K562 (cell line): ENCODE measurements around the gene DDIT3. TPM values are rescaled to one million over a fixed set of nuclear protein-coding genes. Genes with fewer than 3 reads are reported as not detected.

Source experiments
- ATF3 ChIP-seq, 2 experiments: fragments of 450-650 bp in 1 of 2; sonication (generic) in 1 of 2; formaldehyde crosslinking in 1 of 2; IDR thresholded peaks in 1 of 2; conservative IDR thresholded peaks in 1 of 2; 2 replicates each; pipeline versions ENCODE4 v1.6.1 to v1.8.1; 2016 to 2023; ENCODE audit warnings: mild to moderate bottlenecking in 2 of 2, moderate library complexity in 2 of 2, inconsistent platforms in 1 of 2, missing genetic modification reagents in 1 of 2
- C11orf30 ChIP-seq: fragments of 450-650 bp; IDR thresholded peaks from 2 replicates; pipeline ENCODE4 v1.6.1; 2016; ENCODE audit warnings: low read depth, mild to moderate bottlenecking
- CEBPB ChIP-seq: fragments of 450-650 bp; IDR thresholded peaks from 2 replicates; pipeline ENCODE4 v1.6.1; 2016; ENCODE audit warnings: missing genetic modification characterization, missing compliant biosample characterization
- CEBPG ChIP-seq, 3 experiments: fragments of 200-800 bp in 1 of 3; sonication (Bioruptor generic) in 1 of 3; sonication (generic) in 1 of 3; formaldehyde crosslinking in 1 of 3; IDR thresholded peaks in 2 of 3; conservative IDR thresholded peaks in 1 of 3; 2 replicates each; pipeline versions ENCODE4 v1.6.1 to v1.8.0; 2016 to 2022; ENCODE audit warnings: missing compliant biosample characterization in 2 of 3, missing genetic modification characterization in 2 of 3, mild to moderate bottlenecking in 1 of 3, missing genetic modification reagents in 1 of 3
- CREB1 ChIP-seq, 2 experiments: sonication (generic) in 1 of 2; formaldehyde crosslinking in 1 of 2; IDR thresholded peaks; 2 replicates each; pipeline versions ENCODE4 v1.6.1 to v1.8.0; 2012 to 2022; ENCODE audit warnings: inconsistent platforms in 1 of 2, mild to moderate bottlenecking in 1 of 2, missing genetic modification reagents in 1 of 2, moderate library complexity in 1 of 2
- CREB5 ChIP-seq: fragments of 250-450 bp; sonication (Bioruptor Pico); IDR thresholded peaks from 2 replicates; pipeline ENCODE4 v1.5.0; 2020; ENCODE audit warnings: mild to moderate bottlenecking
- CTBP1 ChIP-seq: fragments of 450-650 bp; IDR thresholded peaks from 2 replicates; pipeline ENCODE4 v1.6.1; 2016; ENCODE audit warnings: borderline replicate concordance
- DMBX1 ChIP-seq: fragments of 250-450 bp; sonication (Bioruptor Pico); IDR thresholded peaks from 2 replicates; pipeline ENCODE4 v1.8.0; 2022; ENCODE audit warnings: inconsistent platforms, mild to moderate bottlenecking, moderate library complexity, borderline replicate concordance
- FOSL1 ChIP-seq: fragments of 200-800 bp; sonication (Bioruptor generic); conservative IDR thresholded peaks from 2 replicates; pipeline ENCODE4 v1.6.1; 2016; ENCODE audit warnings: missing genetic modification characterization, missing compliant biosample characterization
- FOXJ2 ChIP-seq: fragments of 200-800 bp; sonication (Bioruptor generic); IDR thresholded peaks from 2 replicates; pipeline ENCODE4 v1.6.1; 2016; ENCODE audit warnings: missing genetic modification characterization, missing compliant biosample characterization
- FOXK2 ChIP-seq, 2 experiments: fragments of 450-650 bp; IDR thresholded peaks in 1 of 2; conservative IDR thresholded peaks in 1 of 2; 2 replicates each; pipeline ENCODE4 v1.6.1; 2016; ENCODE audit warnings: low read depth in 2 of 2, mild to moderate bottlenecking in 1 of 2
- HCFC1 ChIP-seq: IDR thresholded peaks from 2 replicates; pipeline ENCODE4 v1.6.1; 2012; ENCODE audit warnings: low read depth, low read length, improper control_type of control experiment
- MAZ ChIP-seq, 2 experiments: fragments of 450-650 bp in 1 of 2; sonication (generic) in 1 of 2; formaldehyde crosslinking; IDR thresholded peaks in 1 of 2; conservative IDR thresholded peaks in 1 of 2; 2 replicates each; pipeline versions ENCODE4 v1.4.0 to v1.5.0; 2020; ENCODE audit warnings: mild to moderate bottlenecking in 1 of 2, missing genetic modification reagents in 1 of 2
- MLX ChIP-seq, 2 experiments: fragments of 450-650 bp in 1 of 2; sonication (generic) in 1 of 2; formaldehyde crosslinking; conservative IDR thresholded peaks; 2 replicates each; pipeline versions ENCODE4 v1.4.0 to v1.8.1; 2020 to 2022; ENCODE audit warnings: mild to moderate bottlenecking in 1 of 2, missing genetic modification reagents in 1 of 2
- NFATC3 ChIP-seq: fragments of 450-650 bp; IDR thresholded peaks from 2 replicates; pipeline ENCODE4 v1.6.1; 2017; ENCODE audit warnings: mild to moderate bottlenecking
- PHB ChIP-seq: fragments of 250-450 bp; sonication (Bioruptor Pico); IDR thresholded peaks from 2 replicates; pipeline ENCODE4 v1.5.0; 2021
- RFX1 ChIP-seq: fragments of 450-650 bp; IDR thresholded peaks from 2 replicates; pipeline ENCODE4 v1.6.1; 2016; ENCODE audit warnings: mild to moderate bottlenecking, moderate library complexity
- SFPQ ChIP-seq: fragments of 200-400 bp; formaldehyde crosslinking; IDR thresholded peaks from 2 replicates; pipeline ENCODE4 v1.6.1; 2017; ENCODE audit warnings: mild to moderate bottlenecking, low read depth, low read length, moderate library complexity
- SPI1 ChIP-seq: IDR thresholded peaks from 2 replicates; pipeline ENCODE4 v1.6.1; 2011; ENCODE audit warnings: low read depth, low read length, control low read depth, borderline replicate concordance
- TAF1 ChIP-seq: IDR thresholded peaks from 2 replicates; pipeline ENCODE4 v1.6.1; 2011; ENCODE audit warnings: mild to moderate bottlenecking, low read length, moderate library complexity; ENCODE audit not compliant: insufficient read depth, control insufficient read depth, severe bottlenecking; ENCODE audit errors: extremely low read depth
- ZNF197 ChIP-seq: fragments of 200-800 bp; sonication (Bioruptor generic); IDR thresholded peaks from 2 replicates; pipeline ENCODE4 v1.6.1; 2016; ENCODE audit warnings: low read depth, missing genetic modification characterization, missing compliant biosample characterization
- ZNF57 ChIP-seq: fragments of 450-650 bp; formaldehyde crosslinking; IDR thresholded peaks from 2 replicates; pipeline ENCODE4 v1.4.0; 2020; ENCODE audit warnings: mild to moderate bottlenecking, moderate library complexity
- polyA plus RNA-seq, 8 experiments: library from polyadenylated mRNA; depleted of rRNA in 4 of 8; stranded (reverse) in 5 of 8; unstranded in 3 of 8; fragments of >200 nt; fragmentation: Nextera tagmentation in 2 of 8; fragmentation: Illumina TruSeq in 1 of 8; extraction: Ambion mirVana in 2 of 8; extraction: Trizol in 1 of 8; gene quantifications; 2 replicates each; pipeline versions ENCODE4 v1.2.1 to v1.2.3, GENCODE V29; 2011 to 2014; ENCODE audit warnings: inconsistent platforms in 1 of 8, missing spikeins in 1 of 8
- total RNA-seq, 7 experiments: library from RNA; depleted of rRNA in 6 of 7; stranded (reverse); fragments of >200 nt in 6 of 7; fragmentation: Illumina TruSeq in 2 of 7; extraction: Trizol in 2 of 7; gene quantifications; 2 replicates each; pipeline versions ENCODE4 v1.2.1 to v1.2.3, GENCODE V29; 2011 to 2021; ENCODE audit warnings: low replicate concordance in 1 of 7

Gene DDIT3
- total and polyA plus RNA-seq, 9 of the 15 experiments (the other 6 are each of a cell fraction or from before 2014, with no cell fraction given), result 59.1 to 272 (median 89.9) TPM

GRCh38 chr12:57548488-57548887, 28.2 kb upstream of the DDIT3 start (continued):
- TF ChIP-seq DMBX1, result peak; percentile 23; the same call in 1 of the 2 replicates
- peak in 1 of 2 experiments; percentile 46; a peak in 1 of 4 replicates for TF ChIP-seq MAZ (CRISPR knock-in tag; conservative IDR thresholded peaks at IDR 0.05 in 1 of 2, IDR thresholded peaks at IDR 0.05 in 1 of 2)
- TF ChIP-seq FOXJ2 (tag), result 0 out of 2 replicates have a peak, but pooled peaks have one; percentile 28
- no peak for TF ChIP-seq TAF1
- no peak for TF ChIP-seq CREB1 (IDR thresholded peaks at IDR 0.05)
- 0 out of 2 replicates have a peak, but pooled peaks have one; percentile 10 for TF ChIP-seq CREB1 (CRISPR knock-in tag; IDR thresholded peaks at IDR 0.05)
- no peak for TF ChIP-seq MLX (CRISPR knock-in tag; conservative IDR thresholded peaks at IDR 0.05)
- TF ChIP-seq CEBPB (tag), result peak; percentile 55
- TF ChIP-seq C11orf30, result peak; percentile 9; the same call in 1 of the 2 replicates
- TF ChIP-seq ZNF197 (CRISPR knock-in tag), result peak; percentile 31; the same call in 1 of the 2 replicates
- TF ChIP-seq CREB5 (CRISPR knock-in tag), result no peak
- peak; percentile 80 for TF ChIP-seq ATF3 (IDR thresholded peaks at IDR 0.05)
- TF ChIP-seq ATF3 (CRISPR knock-in tag; conservative IDR thresholded peaks at IDR 0.05), result no peak
- TF ChIP-seq HCFC1, result 0 out of 2 replicates have a peak, but pooled peaks have one; percentile 11
- no peak for TF ChIP-seq SFPQ
- TF ChIP-seq RFX1, result no peak
- no peak for TF ChIP-seq PHB
- no peak for TF ChIP-seq NFATC3
- peak; percentile 54; the same call in 1 of the 2 replicates for TF ChIP-seq CTBP1
- TF ChIP-seq FOXK2 (conservative IDR thresholded peaks at IDR 0.05 in 1 of 2, IDR thresholded peaks at IDR 0.05 in 1 of 2; ENCODE audit: low read depth in 2 of 2), result peak in 1 of 2 experiments; percentile 48; a peak in 1 of 4 replicates
- TF ChIP-seq CEBPG (CRISPR knock-in tag; IDR thresholded peaks at IDR 0.05), result peak; percentile 94
- peak in 1 of 2 experiments; percentile 93; a peak in 3 of 4 replicates for TF ChIP-seq CEBPG (tag; conservative IDR thresholded peaks at IDR 0.05 in 1 of 2, IDR thresholded peaks at IDR 0.05 in 1 of 2)
- peak; percentile 29; the same call in 1 of the 2 replicates for TF ChIP-seq FOSL1
- no peak for TF ChIP-seq ZNF57 (CRISPR knock-in tag)
- TF ChIP-seq SPI1, result no peak
